Raji (cell line): ENCODE results near the gene SNX8.

Source experiments
- POLR2A ChIP-seq: IDR thresholded peaks from 2 replicates; pipeline ENCODE4 v1.6.1; 2011; ENCODE audit warnings: low read depth, low read length, control low read depth; ENCODE audit not compliant: insufficient read depth

Gene SNX8

DNA sequence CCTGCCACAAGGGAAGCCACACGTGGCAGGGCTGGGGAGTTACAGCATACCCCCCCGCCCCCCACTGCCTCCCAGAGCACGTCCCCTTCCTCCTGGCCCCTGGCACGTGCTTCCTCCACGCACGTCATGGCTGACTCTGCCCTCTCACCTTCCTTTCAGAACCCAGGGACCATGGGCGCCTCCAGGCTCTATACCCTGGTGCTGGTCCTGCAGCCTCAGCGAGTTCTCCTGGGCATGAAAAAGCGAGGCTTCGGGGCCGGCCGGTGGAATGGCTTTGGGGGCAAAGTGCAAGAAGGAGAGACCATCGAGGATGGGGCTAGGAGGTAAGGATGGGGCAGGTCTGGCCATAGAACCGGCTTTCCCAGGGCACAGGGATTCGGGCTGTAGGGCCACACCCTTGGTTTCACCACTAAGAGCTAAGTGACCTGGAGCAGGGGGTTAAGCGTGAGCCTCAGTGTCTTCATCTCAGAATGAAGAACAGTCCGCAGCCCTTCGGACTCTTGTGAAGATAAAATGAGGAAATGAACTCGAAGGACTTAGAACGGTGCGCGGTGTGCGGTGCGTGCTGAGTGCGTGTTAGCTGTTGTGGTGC lies 69.7 kb downstream of the SNX8 start:
- no peak; the same call in 1 of the 2 replicates for TF ChIP-seq POLR2A

DNA sequence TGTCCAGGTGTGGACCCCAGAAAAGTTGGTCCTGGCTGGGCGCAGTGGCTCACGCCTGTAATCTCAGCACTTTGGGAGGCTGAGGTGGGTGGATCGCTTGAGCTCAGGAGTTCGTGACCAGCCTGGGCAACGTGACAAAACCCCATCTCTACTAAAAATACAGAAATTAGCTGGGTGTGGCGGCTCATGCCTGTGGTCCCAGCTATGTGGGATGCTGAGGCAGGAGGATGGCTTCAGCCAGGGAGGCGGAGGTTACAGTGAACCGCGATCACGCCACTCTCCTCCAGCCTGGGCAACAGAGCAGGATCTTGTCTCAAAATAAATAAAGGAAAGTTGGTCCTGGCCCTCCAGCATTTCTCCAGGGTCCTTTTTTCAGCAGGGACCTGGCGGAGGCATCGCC lies 70.8 kb downstream of the SNX8 start:
- no peak for TF ChIP-seq POLR2A

DNA sequence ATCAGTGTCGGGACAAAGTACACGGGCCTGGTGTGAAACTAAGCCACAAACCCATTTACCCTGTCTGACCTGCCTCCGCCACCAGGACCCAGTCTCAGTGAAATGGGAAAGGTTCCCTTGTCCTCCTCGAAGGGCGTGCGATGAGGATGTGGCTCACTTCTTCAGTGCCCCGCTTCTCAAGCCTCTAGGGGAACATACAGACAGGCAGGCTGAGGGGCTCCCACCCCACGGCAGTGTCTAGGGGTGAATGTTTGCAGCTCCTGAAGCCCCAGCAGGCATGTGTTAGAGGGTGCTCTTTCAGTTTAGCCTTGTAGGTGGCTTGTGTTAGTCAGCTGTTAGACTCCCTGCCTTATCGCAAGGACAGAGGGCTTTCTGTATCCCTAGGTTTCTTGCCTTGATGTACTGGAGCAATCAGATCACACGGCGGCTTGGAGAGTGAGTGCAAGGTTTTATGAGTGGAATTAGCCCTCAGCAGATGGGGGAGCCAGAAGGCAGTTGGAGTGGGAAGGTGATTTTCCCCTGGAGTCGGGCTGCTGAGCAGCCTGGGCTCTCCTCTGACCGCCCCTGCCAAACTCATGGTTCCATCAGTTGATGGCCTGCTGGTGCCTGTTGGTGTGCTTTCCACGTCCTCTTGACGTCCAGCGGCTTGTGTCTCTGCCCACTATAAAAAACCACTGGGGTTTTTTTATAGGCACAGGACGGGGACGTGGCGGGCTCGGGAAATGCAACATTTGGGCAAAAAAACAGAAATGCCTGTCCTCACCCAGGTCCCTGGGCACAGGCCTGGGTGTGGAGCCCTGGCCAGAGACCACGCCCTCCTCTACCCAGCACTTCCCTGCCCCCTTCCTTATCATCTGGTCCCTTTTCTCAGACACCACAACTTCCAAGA lies 71.5 kb downstream of the SNX8 start:
- TF ChIP-seq POLR2A: no peak

DNA sequence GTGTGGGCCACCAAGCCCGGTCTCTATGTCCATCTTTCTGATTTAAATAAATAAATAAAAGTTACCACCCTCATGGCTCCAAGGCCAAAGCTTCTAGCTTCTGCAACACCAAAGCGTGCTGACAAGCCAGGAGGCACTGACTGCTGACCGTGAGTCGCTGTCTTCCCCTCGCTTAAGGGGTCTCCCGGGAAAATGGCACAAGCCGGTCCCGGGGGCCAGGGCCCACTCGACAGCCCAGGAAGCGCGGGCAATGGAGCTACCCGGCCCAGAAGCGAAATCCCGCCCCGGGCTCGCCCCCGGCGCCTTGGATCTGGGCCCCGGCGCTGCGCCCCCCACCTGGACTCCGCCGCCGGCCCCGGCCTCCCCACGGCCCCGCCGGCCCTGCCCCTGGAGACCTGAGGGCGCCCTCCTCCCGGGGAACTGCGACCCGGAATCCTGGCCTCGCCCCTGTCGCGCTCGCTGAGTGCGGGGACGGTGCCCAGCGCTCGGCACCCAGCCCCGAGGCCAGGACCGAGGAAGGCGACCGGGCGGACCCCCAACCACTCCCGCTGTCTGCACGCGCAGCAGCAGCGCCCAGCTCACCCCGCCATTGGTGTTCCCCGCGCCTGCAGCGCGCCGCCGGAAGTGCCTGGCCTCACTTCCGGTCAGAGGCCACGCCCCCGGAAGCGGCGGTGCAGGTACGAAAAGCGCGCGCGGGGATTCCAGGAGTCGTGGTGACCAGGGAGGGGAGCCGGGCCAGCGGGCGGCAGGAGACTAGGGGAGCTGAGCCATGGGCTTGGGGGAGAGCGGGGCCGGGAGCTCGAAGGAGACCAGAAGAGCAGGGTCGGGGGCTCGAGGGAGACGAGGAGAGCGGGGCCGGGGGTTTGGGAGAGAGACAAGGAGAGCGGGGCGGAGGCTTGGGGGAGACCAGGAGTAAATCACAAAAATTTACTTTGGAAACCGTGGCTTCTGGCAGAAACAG lies 72.4 kb downstream of the SNX8 start, which contains the start of the genes MRM2 and NUDT1:
Gene MRM2 (minus strand): TSS at position 626 of the 961 bp plus-strand sequence. CDS start 36 bp downstream, at position 590.
Gene NUDT1 (plus strand): TSS at position 647 of the 961 bp plus-strand sequence. CDS start 2,349 bp downstream, outside the sequence.
- TF ChIP-seq POLR2A: peak; percentile 93

DNA sequence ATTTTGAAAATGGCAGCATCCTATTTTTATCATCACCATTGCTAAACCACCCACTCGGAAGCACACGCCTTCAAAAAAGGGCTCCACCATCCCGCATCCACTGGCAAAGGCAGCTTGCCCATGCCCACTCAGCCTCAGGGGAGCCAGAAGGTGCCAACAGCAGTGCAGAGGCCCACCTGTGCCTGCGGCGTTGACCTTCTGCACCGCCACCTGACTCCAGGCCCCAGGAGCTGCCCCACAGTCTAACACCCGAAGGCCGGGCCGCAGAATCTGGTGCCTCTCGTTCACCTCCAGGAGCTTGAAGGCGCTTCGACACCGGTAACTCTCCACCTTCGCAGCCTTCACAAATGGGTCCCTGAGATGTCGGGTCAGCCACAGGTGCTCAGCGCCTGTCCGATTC lies 75.0 kb downstream of the SNX8 start:
- no peak for TF ChIP-seq POLR2A

DNA sequence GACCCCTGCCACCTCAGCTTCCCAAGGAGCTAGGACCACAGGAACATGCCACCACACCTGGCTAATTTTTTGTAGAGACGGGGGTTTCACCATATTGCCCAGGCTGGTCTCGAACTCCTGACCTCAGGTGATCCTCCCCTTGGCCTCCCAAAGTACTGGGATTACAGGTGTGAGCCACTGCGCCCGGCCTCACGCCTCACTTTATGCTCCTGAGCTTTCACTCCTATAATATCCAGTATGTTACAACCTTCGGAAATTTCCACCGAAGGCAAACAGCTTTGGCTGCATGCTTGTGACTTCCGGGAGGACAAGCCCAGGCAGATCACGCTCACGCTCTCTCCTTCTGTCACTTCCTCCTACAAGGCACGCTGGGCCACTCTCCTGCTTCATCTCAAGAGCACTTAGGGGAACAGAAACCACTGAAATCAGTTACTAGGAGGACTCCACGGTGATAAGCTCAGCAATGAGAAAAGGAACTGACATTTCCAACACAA lies 77.1 kb downstream of the SNX8 start:
- TF ChIP-seq POLR2A: no peak

DNA sequence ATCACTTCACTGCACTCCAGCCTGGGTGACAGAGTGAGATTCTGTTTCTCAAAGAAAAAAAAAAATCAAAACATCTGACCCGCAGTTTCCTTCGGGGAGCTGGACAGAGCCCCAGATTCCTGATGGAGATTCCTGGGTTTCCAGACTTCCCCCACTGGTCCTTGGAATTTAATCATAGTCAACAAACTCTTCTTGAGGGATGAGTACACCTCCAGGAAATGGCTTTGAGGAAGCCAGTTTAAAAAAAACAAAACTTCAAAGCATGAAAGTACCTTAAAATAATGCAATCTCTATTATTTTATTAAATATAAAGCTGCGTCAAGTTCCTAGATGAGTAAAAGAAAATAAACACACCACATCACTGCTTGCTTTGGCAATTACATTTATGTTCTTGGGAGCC lies 80.3 kb downstream of the SNX8 start:
- no peak for TF ChIP-seq POLR2A

DNA sequence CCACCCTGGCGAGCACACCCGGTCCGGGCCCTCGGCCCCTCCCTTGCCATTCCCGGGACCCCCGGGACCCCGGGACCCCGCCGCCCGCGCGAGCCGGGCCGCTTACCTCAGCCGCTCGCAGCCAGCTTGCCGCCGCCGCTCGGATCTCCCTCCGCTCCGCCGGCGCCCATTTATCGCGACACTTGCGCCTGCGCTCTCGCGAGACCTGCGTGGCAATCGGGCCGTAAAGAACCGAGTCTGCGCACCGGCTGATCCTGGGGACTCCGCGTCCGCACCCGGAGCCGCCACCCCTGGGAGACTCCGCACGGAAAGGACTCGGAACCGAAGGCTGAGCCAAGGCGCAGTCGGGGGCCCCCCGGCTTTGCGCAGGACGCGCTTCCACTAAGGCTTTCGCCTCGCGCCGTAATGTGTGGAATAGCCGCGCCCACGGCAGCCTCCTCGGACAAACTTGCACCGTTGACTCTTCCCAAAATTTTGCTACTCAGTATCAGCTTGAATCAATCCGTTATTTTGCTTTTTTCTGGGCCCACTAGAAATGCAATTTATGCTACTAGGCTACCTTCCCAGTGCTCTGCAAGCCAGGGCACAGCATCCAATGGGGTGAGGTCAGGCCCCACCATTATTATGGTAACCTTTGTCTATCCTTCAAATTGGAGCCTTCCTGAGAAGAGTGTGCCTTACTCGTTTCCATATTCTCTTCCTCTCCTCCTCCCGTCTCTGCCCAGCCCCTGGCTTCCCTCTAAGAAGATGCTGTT lies 81.3 kb downstream of the SNX8 start, which contains the start of gene MAD1L1:
Gene MAD1L1 (minus strand): TSS at position 180 of the 755 bp plus-strand sequence. CDS start 2,812 bp downstream, outside the sequence.
- peak; percentile 89 for TF ChIP-seq POLR2A

DNA sequence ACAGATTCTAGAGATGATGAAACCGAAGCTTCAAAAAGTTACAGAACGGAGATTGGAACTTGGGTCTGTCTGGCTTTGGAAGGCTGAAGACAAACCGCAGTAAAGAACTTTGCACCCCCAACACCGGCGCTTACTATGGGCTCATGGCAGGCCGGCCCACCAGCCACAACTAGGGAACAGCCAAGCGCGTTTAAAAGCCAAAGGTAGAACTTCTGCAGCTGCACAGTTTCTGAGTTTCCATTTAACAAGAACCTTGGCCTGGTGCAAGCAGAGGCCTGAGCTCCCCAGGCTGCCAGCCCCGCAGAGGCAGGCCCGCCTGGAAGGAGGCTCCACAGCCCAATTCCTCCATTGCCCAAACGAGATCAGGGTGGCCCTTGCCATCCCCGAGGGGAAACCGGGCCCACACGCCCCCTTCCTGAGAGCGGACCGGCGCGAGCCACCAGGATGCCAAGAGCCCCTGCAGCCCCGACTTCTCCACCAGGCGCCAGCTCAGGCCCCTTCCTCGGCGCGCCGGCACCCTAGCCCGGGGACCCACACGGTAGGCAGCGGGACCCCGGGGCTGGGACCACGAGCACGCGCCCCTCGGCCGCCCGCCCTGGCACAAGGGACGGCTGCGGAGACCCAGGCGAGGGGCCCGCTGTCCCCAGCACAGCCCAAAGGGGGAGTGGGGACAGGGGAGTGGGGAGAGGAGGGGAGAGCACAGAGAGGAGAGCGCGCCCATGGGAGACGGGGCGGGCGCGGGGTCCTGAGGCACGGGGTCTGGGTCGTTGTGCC lies 82.1 kb downstream of the SNX8 start:
- no peak for TF ChIP-seq POLR2A

DNA sequence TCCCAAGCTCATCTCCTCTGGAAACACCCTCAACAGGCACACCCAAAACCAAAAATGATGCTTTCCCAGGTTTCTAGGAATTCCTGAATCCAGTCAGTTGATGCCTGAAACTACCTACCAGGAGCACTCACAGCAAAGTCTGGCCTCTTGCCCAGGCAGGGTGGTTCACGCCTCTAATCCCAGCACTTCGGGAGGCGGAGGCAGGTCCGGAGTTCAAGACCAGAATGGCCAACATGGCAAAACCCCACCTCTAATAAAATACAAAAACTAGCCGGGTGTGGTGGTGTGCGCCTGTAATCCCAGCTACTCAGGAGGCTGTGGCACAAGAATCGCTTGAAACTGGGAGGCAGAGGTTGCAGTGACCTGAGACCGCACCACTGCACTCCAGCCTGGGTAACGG lies 83.4 kb downstream of the SNX8 start:
- no peak for TF ChIP-seq POLR2A

DNA sequence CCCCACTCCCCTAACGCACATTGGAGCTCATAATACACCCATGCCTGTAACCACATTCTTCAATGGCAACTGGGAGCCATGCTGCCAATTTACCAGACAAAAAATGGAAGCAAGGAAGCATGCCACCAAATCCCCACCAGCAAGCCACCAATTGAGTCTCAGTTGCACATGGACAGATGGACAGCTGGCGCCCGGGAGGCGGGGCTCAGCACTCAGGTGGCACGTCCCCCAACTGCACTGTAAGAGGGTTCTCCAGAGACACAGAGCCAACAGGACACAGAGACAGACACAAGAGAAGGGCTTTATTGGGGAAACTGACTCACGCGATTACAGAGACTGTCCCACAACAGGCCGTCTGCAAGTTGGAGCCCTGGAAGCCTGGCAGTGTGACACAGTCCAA lies 84.0 kb downstream of the SNX8 start:
- TF ChIP-seq POLR2A: no peak

DNA sequence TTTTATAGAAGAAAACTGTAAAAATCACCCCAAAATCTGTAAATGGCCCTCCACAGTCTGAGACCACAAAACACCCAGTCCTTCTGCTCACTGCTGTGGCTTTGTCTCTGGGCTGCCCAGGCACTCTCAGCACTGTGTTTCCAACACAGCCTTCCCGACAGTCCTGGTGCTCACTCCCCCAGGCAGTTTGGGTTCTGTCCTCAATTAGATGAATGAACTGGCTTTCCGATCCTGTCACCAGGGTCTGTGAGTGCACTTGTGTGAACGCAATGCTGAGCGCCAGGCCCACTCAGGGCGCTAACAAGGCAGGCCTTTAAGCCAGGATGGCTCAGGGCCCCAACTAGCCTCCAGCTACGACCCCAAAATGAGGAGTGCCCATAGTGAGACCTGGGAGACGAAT lies 84.8 kb downstream of the SNX8 start:
- TF ChIP-seq POLR2A: no peak

DNA sequence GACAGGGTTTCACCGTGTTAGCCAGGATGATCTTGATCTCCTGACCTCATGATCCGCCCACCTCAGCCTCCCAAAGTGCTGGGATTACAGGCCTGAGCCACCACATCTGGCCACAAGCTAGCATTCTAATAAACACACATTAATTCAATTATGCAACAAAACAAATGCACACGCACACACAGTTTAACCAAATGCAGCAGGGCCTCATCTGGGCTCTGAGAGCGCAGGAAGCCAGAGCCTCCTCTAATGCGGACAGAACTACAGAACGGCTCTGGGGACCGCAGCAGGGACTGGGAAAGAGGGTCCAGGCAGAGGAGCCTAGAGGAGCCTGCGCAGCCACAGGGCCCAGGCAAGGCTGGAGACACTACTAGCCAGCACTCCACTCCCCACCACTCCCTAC lies 85.3 kb downstream of the SNX8 start:
- no peak for TF ChIP-seq POLR2A
